ENCODE data around the gene RPS6KA2.

The RPS6KA2 gene

GRCh38 chr6:166525567-166525966 lies 101.5 kb downstream of the RPS6KA2 start:
- no peaks in the 10 kb centered on the region for H3K27me3 ChIP-seq (replicated peaks; ENCODE audit: control insufficient read depth, insufficient read depth, low read length, poor library complexity, severe bottlenecking)
- no peaks in the 10 kb centered on the region for H3K4me1 ChIP-seq (ENCODE audit: control insufficient read depth, insufficient read depth, low read length, poor library complexity, severe bottlenecking)
- no peaks in the 10 kb centered on the region for H3K9me3 ChIP-seq (ENCODE audit: control insufficient read depth, low read length)
- no peaks in the 10 kb centered on the region for H3K36me3 ChIP-seq (ENCODE audit: control insufficient read depth, insufficient read depth, low read length)
- no peak overlapping the region for H3K27ac ChIP-seq (ENCODE audit: insufficient read depth, low read length, poor library complexity, severe bottlenecking)
- no peak overlapping the region for H3K4me3 ChIP-seq (ENCODE audit: insufficient read depth, low read depth, low read length, poor library complexity, severe bottlenecking)
- DNase-seq, result no peak

GRCh38 chr6:166523782-166524559 lies 103.1 kb downstream of the RPS6KA2 start:
- Histone ChIP-seq H3K4me3 (ENCODE audit: insufficient read depth, low read depth, low read length, poor library complexity, severe bottlenecking) (no peak overlapping the region), H3K4me1 (ENCODE audit: control insufficient read depth, insufficient read depth, low read length, poor library complexity, severe bottlenecking) (no peaks in the 10 kb centered on the region), H3K9me3 (ENCODE audit: control insufficient read depth, low read length) (no peaks in the 10 kb centered on the region), H3K27ac (ENCODE audit: insufficient read depth, low read length, poor library complexity, severe bottlenecking) (no peak overlapping the region), H3K36me3 (ENCODE audit: control insufficient read depth, insufficient read depth, low read length) (no peaks in the 10 kb centered on the region), H3K27me3 (replicated peaks; ENCODE audit: control insufficient read depth, insufficient read depth, low read length, poor library complexity, severe bottlenecking) (no peaks in the 10 kb centered on the region)
- no peak for DNase-seq

- Histone ChIP-seq H3K4me3 (ENCODE audit: insufficient read depth, low read depth, low read length, poor library complexity, severe bottlenecking) (no peak overlapping the region), H3K27me3 (replicated peaks; ENCODE audit: control insufficient read depth, insufficient read depth, low read length, poor library complexity, severe bottlenecking) (no peaks in the 10 kb centered on the region), H3K27ac (ENCODE audit: insufficient read depth, low read length, poor library complexity, severe bottlenecking) (no peak overlapping the region), H3K36me3 (ENCODE audit: control insufficient read depth, insufficient read depth, low read length) (no peaks in the 10 kb centered on the region), H3K4me1 (ENCODE audit: control insufficient read depth, insufficient read depth, low read length, poor library complexity, severe bottlenecking) (no peaks in the 10 kb centered on the region), H3K9me3 (ENCODE audit: control insufficient read depth, low read length) (no peaks in the 10 kb centered on the region)
- no peak for DNase-seq
Observed at GRCh38 chr6:166520905-166521834, 105.9 kb downstream of the RPS6KA2 start.

GRCh38 chr6:166516251-166516884 lies 110.7 kb downstream of the RPS6KA2 start:
- Histone ChIP-seq H3K4me3 (ENCODE audit: insufficient read depth, low read depth, low read length, poor library complexity, severe bottlenecking) (no peak overlapping the region), H3K9me3 (ENCODE audit: control insufficient read depth, low read length) (no peaks in the 10 kb centered on the region), H3K27me3 (replicated peaks; ENCODE audit: control insufficient read depth, insufficient read depth, low read length, poor library complexity, severe bottlenecking) (no peaks in the 10 kb centered on the region), H3K4me1 (ENCODE audit: control insufficient read depth, insufficient read depth, low read length, poor library complexity, severe bottlenecking) (no peaks in the 10 kb centered on the region), H3K36me3 (ENCODE audit: control insufficient read depth, insufficient read depth, low read length) (no peaks in the 10 kb centered on the region), H3K27ac (ENCODE audit: insufficient read depth, low read length, poor library complexity, severe bottlenecking) (no peak overlapping the region)
- no peak for DNase-seq

GRCh38 chr6:166515072-166515810 lies 111.8 kb downstream of the RPS6KA2 start:
- H3K9me3 ChIP-seq (ENCODE audit: control insufficient read depth, low read length), result no peaks in the 10 kb centered on the region
- H3K4me1 ChIP-seq (ENCODE audit: control insufficient read depth, insufficient read depth, low read length, poor library complexity, severe bottlenecking), result no peaks in the 10 kb centered on the region
- no peaks in the 10 kb centered on the region for H3K27me3 ChIP-seq (replicated peaks; ENCODE audit: control insufficient read depth, insufficient read depth, low read length, poor library complexity, severe bottlenecking)
- no peak overlapping the region for H3K27ac ChIP-seq (ENCODE audit: insufficient read depth, low read length, poor library complexity, severe bottlenecking)
- no peak for DNase-seq
- H3K36me3 ChIP-seq (ENCODE audit: control insufficient read depth, insufficient read depth, low read length), result no peaks in the 10 kb centered on the region
- H3K4me3 ChIP-seq (ENCODE audit: insufficient read depth, low read depth, low read length, poor library complexity, severe bottlenecking), result no peak overlapping the region

GRCh38 chr6:166514196-166514595 lies 112.9 kb downstream of the RPS6KA2 start:
- H3K27ac ChIP-seq (ENCODE audit: insufficient read depth, low read length, poor library complexity, severe bottlenecking), result no peak overlapping the region
- no peaks in the 10 kb centered on the region for H3K4me1 ChIP-seq (ENCODE audit: control insufficient read depth, insufficient read depth, low read length, poor library complexity, severe bottlenecking)
- no peak overlapping the region for H3K4me3 ChIP-seq (ENCODE audit: insufficient read depth, low read depth, low read length, poor library complexity, severe bottlenecking)
- no peaks in the 10 kb centered on the region for H3K9me3 ChIP-seq (ENCODE audit: control insufficient read depth, low read length)
- no peaks in the 10 kb centered on the region for H3K36me3 ChIP-seq (ENCODE audit: control insufficient read depth, insufficient read depth, low read length)
- DNase-seq, result no peak
- H3K27me3 ChIP-seq (replicated peaks; ENCODE audit: control insufficient read depth, insufficient read depth, low read length, poor library complexity, severe bottlenecking), result no peaks in the 10 kb centered on the region

GRCh38 chr6:166512567-166512966 lies 114.5 kb downstream of the RPS6KA2 start:
- DNase-seq, result peak; percentile 21 to 36 (median 36)
- no peaks in the 10 kb centered on the region for H3K4me1 ChIP-seq (ENCODE audit: control insufficient read depth, insufficient read depth, low read length, poor library complexity, severe bottlenecking)
- no peak overlapping the region for H3K27ac ChIP-seq (ENCODE audit: insufficient read depth, low read length, poor library complexity, severe bottlenecking)
- no peaks in the 10 kb centered on the region for H3K27me3 ChIP-seq (replicated peaks; ENCODE audit: control insufficient read depth, insufficient read depth, low read length, poor library complexity, severe bottlenecking)
- no peak overlapping the region for H3K4me3 ChIP-seq (ENCODE audit: insufficient read depth, low read depth, low read length, poor library complexity, severe bottlenecking)
- no peaks in the 10 kb centered on the region for H3K9me3 ChIP-seq (ENCODE audit: control insufficient read depth, low read length)
- no peaks in the 10 kb centered on the region for H3K36me3 ChIP-seq (ENCODE audit: control insufficient read depth, insufficient read depth, low read length)

- Histone ChIP-seq H3K27ac (ENCODE audit: insufficient read depth, low read length, poor library complexity, severe bottlenecking) (no peak overlapping the region), H3K27me3 (replicated peaks; ENCODE audit: control insufficient read depth, insufficient read depth, low read length, poor library complexity, severe bottlenecking) (no peaks in the 10 kb centered on the region), H3K4me1 (ENCODE audit: control insufficient read depth, insufficient read depth, low read length, poor library complexity, severe bottlenecking) (no peaks in the 10 kb centered on the region), H3K9me3 (ENCODE audit: control insufficient read depth, low read length) (no peaks in the 10 kb centered on the region), H3K36me3 (ENCODE audit: control insufficient read depth, insufficient read depth, low read length) (no peaks in the 10 kb centered on the region), H3K4me3 (ENCODE audit: insufficient read depth, low read depth, low read length, poor library complexity, severe bottlenecking) (no peak overlapping the region)
- DNase-seq, result no peak
Observed at GRCh38 chr6:166511316-166511715, 115.7 kb downstream of the RPS6KA2 start.

GRCh38 chr6:166509193-166509592 lies 117.9 kb downstream of the RPS6KA2 start:
- H3K4me3 ChIP-seq (ENCODE audit: insufficient read depth, low read depth, low read length, poor library complexity, severe bottlenecking), result no peak overlapping the region
- H3K4me1 ChIP-seq (ENCODE audit: control insufficient read depth, insufficient read depth, low read length, poor library complexity, severe bottlenecking), result no peaks in the 10 kb centered on the region
- no peak overlapping the region for H3K27ac ChIP-seq (ENCODE audit: insufficient read depth, low read length, poor library complexity, severe bottlenecking)
- no peaks in the 10 kb centered on the region for H3K9me3 ChIP-seq (ENCODE audit: control insufficient read depth, low read length)
- DNase-seq, result no peak
- no peaks in the 10 kb centered on the region for H3K36me3 ChIP-seq (ENCODE audit: control insufficient read depth, insufficient read depth, low read length)
- H3K27me3 ChIP-seq (replicated peaks; ENCODE audit: control insufficient read depth, insufficient read depth, low read length, poor library complexity, severe bottlenecking), result no peaks in the 10 kb centered on the region
